Adipose tissue (tissue), 3 donors: ENCODE results near the gene FOXP1. TPM values are rescaled to one million over a fixed set of nuclear protein-coding genes. Genes with fewer than 3 reads are reported as not detected.

ENCODE experiments used
- H3K27ac ChIP-seq: one replicate; pipeline ENCODE4 v1.5.1; 2013; ENCODE audit warnings: low read depth, low read length
- WGBS, 3 donors: extraction: QIAGEN DNeasy Blood & Tissue Kit; methylation state at CpG; one replicate each; pipeline ENCODE4 v1.1.7; 2013; 5-methylcytosine and 5-hydroxymethylcytosine counted together
- polyA plus RNA-seq, 3 donors: library from polyadenylated mRNA; stranded (reverse); fragments of 200-250 nt; gene quantifications; one replicate each; pipeline ENCODE4 v1.2.3, GENCODE V29; 2013
- donor health status: healthy with polysubstance abuse.
- donor health status: Bipolar disorder and iron deficiency.
- donor health status: healthy.

FOXP1 gene
- polyA plus RNA-seq, 3 donors = 6.3 to 19.2 (median 11.4) TPM

- 50 to 85% (median 76%) methylated on average over 5 of the region's 5 CpGs for WGBS, 3 donors
- no peak overlapping the region for H3K27ac ChIP-seq
Observed at GRCh38 chr3:71195492-71195891, 388.0 kb downstream of the FOXP1 start.

GRCh38 chr3:71194785-71195184, 388.7 kb downstream of the FOXP1 start:
- WGBS, 3 donors = 94 to 97% (median 96%) methylated on average over 5 of the region's 5 CpGs
- no peak overlapping the region for H3K27ac ChIP-seq

GRCh38 chr3:71191031-71191482, 392.5 kb downstream of the FOXP1 start:
- no peak overlapping the region for H3K27ac ChIP-seq
- WGBS, 3 donors = 46 to 80% (median 80%) methylated on average over 4 of the region's 4 CpGs

- H3K27ac ChIP-seq = no peak overlapping the region
- 96 to 100% (median 98%) methylated on average over 1 of the region's 1 CpG for WGBS, 3 donors
Observed at GRCh38 chr3:71189480-71189879, 394.0 kb downstream of the FOXP1 start.

- 97 to 100% (median 100%) methylated on average over 1 of the region's 1 CpG for WGBS, 3 donors
Observed at GRCh38 chr3:71187715-71188114, 395.8 kb downstream of the FOXP1 start.

GRCh38 chr3:71186801-71187200, 396.7 kb downstream of the FOXP1 start:
- no peak overlapping the region for H3K27ac ChIP-seq
- 75 to 89% (median 77%) methylated on average over 2 of the region's 2 CpGs for WGBS, 3 donors

More at GRCh38 chr3:71187715-71188114, 395.8 kb downstream of the FOXP1 start:
- H3K27ac ChIP-seq = no peak overlapping the region

- no peak overlapping the region for H3K27ac ChIP-seq
- WGBS, 3 donors = 70 to 82% (median 76%) methylated on average over 3 of the region's 3 CpGs
Observed at GRCh38 chr3:71185733-71186455, 397.6 kb downstream of the FOXP1 start.

GRCh38 chr3:71184252-71184651, 399.3 kb downstream of the FOXP1 start:
- 97 to 99% (median 97%) methylated on average over 1 of the region's 1 CpG for WGBS, 3 donors

GRCh38 chr3:71183549-71183948, 400.0 kb downstream of the FOXP1 start:
- 94 to 99% (median 96%) methylated on average over 5 of the region's 5 CpGs for WGBS, 3 donors
- no peak overlapping the region for H3K27ac ChIP-seq

More at GRCh38 chr3:71184252-71184651, 399.3 kb downstream of the FOXP1 start:
- H3K27ac ChIP-seq = no peak overlapping the region

GRCh38 chr3:71180524-71180923, 403.0 kb downstream of the FOXP1 start:
- whole genome bisulfite sequencing, 3 donors = 60 to 91% (median 73%) methylated on average over 6 of the region's 6 CpGs
- no peak overlapping the region for H3K27ac ChIP-seq

- 94 to 99% (median 98%) methylated on average over 4 of the region's 4 CpGs for WGBS, 3 donors
- no peak overlapping the region for H3K27ac ChIP-seq
Observed at GRCh38 chr3:71177375-71177774, 406.2 kb downstream of the FOXP1 start.

GRCh38 chr3:71176366-71176765, 407.2 kb downstream of the FOXP1 start:
- no peak overlapping the region for H3K27ac ChIP-seq
- 88 to 95% (median 93%) methylated on average over 5 of the region's 5 CpGs for WGBS, 3 donors

- 31 to 92% (median 88%) methylated on average over 5 of the region's 5 CpGs for WGBS, 3 donors
- H3K27ac ChIP-seq = no peak overlapping the region
Observed at GRCh38 chr3:71175691-71176365, 407.7 kb downstream of the FOXP1 start.

GRCh38 chr3:71172951-71173350, 410.6 kb downstream of the FOXP1 start:
- WGBS, 3 donors = 37 to 59% (median 53%) methylated on average over 2 of the region's 2 CpGs
- H3K27ac ChIP-seq = peak overlapping the region; percentile 2

GRCh38 chr3:71172189-71172588, 411.3 kb downstream of the FOXP1 start:
- 78 to 84% (median 81%) methylated on average over 3 of the region's 3 CpGs for WGBS, 3 donors
- H3K27ac ChIP-seq = no peak overlapping the region

GRCh38 chr3:71171247-71171646, 412.3 kb downstream of the FOXP1 start:
- no peak overlapping the region for H3K27ac ChIP-seq
- 87 to 93% (median 89%) methylated on average over 7 of the region's 7 CpGs for WGBS, 3 donors

GRCh38 chr3:71168880-71169411, 414.6 kb downstream of the FOXP1 start:
- WGBS, 3 donors = 41 to 81% (median 77%) methylated on average over 11 of the region's 11 CpGs
- H3K27ac ChIP-seq = no peak overlapping the region

- 63 to 82% (median 75%) methylated on average over 6 of the region's 6 CpGs for WGBS, 3 donors
- H3K27ac ChIP-seq = no peak overlapping the region
Observed at GRCh38 chr3:71168121-71168721, 415.3 kb downstream of the FOXP1 start.
